GM23338 (cell line): ENCODE results near the gene HNF1B. TPM values are rescaled to one million over a fixed set of nuclear protein-coding genes. Genes with fewer than 3 reads are reported as not detected.

ENCODE experiments used
- ATAC-seq: fragments of 200-7000 bp; cut with Tn5 transposase; 3 replicates; pipeline ENCODE4 v1.9.1; 2020
- DNase-seq: peaks from one replicate; pipeline ENCODE4 v3.0.0-alpha.2; 2015; ENCODE audit warnings: low spot score
- H2AFZ ChIP-seq: fragments of 200-600 bp; sonication (generic); 2 replicates; pipeline ENCODE4 v1.8.0; 2016; ENCODE audit warnings: antibody characterized with exemption, mild to moderate bottlenecking, moderate library complexity
- H3F3A ChIP-seq: fragments of 200-600 bp; sonication (generic); replicated peaks from 2 replicates; pipeline ENCODE4 v1.8.0; 2017; ENCODE audit warnings: antibody characterized with exemption, mixed run types, low read depth
- H3K27ac ChIP-seq: fragments of 200-600 bp; sonication (generic); 2 replicates; pipeline ENCODE4 v1.6.1; 2016; ENCODE audit warnings: low read depth
- H3K27me3 ChIP-seq: fragments of 200-600 bp; sonication (generic); 2 replicates; pipeline ENCODE4 v1.8.0; 2016; ENCODE audit warnings: mild to moderate bottlenecking, mixed run types, moderate library complexity; ENCODE audit not compliant: insufficient read depth
- H3K36me3 ChIP-seq: fragments of 200-600 bp; sonication (generic); 2 replicates; pipeline ENCODE4 v1.8.0; 2016; ENCODE audit warnings: mild to moderate bottlenecking; ENCODE audit not compliant: insufficient read depth
- H3K4me1 ChIP-seq: fragments of 200-600 bp; sonication (generic); 2 replicates; pipeline ENCODE4 v1.8.0; 2016; ENCODE audit warnings: mild to moderate bottlenecking, moderate library complexity; ENCODE audit not compliant: insufficient read depth
- H3K4me2 ChIP-seq: fragments of 200-600 bp; sonication (generic); 2 replicates; pipeline ENCODE4 v1.7.1; 2017; ENCODE audit warnings: mixed run types
- H3K4me3 ChIP-seq: fragments of 200-600 bp; sonication (generic); 2 replicates; pipeline ENCODE4 v1.6.1; 2016; ENCODE audit warnings: mixed run types
- H3K79me2 ChIP-seq: fragments of 200-600 bp; sonication (generic); replicated peaks from 2 replicates; pipeline ENCODE4 v1.8.0; 2017; ENCODE audit warnings: mild to moderate bottlenecking; ENCODE audit not compliant: insufficient read depth
- H3K9me2 ChIP-seq: fragments of 200-600 bp; sonication (generic); 2 replicates; pipeline ENCODE4 v1.8.0; 2017; ENCODE audit not compliant: insufficient read depth
- H4K20me1 ChIP-seq: fragments of 200-600 bp; sonication (generic); replicated peaks from 2 replicates; pipeline ENCODE4 v1.8.0; 2017; ENCODE audit warnings: mild to moderate bottlenecking; ENCODE audit not compliant: insufficient read depth
- H3K27ac Mint-ChIP-seq: 2 replicates; pipeline ENCODE4 v1.8.0; 2020; ENCODE audit warnings: inconsistent platforms, mild to moderate bottlenecking, moderate library complexity, mixed read lengths
- H3K27me3 Mint-ChIP-seq: 3 replicates; pipeline ENCODE4 v1.8.0; 2022; ENCODE audit warnings: low read depth, mild to moderate bottlenecking, moderate library complexity, mixed read lengths, inconsistent platforms; ENCODE audit not compliant: insufficient read depth, poor library complexity
- H3K36me3 Mint-ChIP-seq: 3 replicates; pipeline ENCODE4 v1.8.0; 2021; ENCODE audit warnings: low read depth, mild to moderate bottlenecking, inconsistent platforms, moderate library complexity, mixed read lengths
- H3K4me1 Mint-ChIP-seq: 3 replicates; pipeline ENCODE4 v1.8.0; 2020; ENCODE audit warnings: mild to moderate bottlenecking, inconsistent platforms, mixed read lengths
- H3K4me3 Mint-ChIP-seq: 3 replicates; pipeline ENCODE4 v1.8.0; 2021; ENCODE audit warnings: moderate library complexity, mild to moderate bottlenecking, inconsistent platforms, mixed read lengths
- H3K9me3 Mint-ChIP-seq: 3 replicates; pipeline ENCODE4 v1.8.0; 2020; ENCODE audit warnings: moderate library complexity, mild to moderate bottlenecking, inconsistent platforms, mixed read lengths
- CTCF ChIP-seq, 2 experiments: fragments of 200-600 bp in 1 of 2; sonication (generic) in 1 of 2; conservative IDR thresholded peaks; 2 replicates each; pipeline versions ENCODE4 v1.5.1 to v1.6.1; 2016 to 2017; ENCODE audit warnings: antibody characterized with exemption in 2 of 2, low read depth in 2 of 2, mild to moderate bottlenecking in 2 of 2, moderate library complexity in 1 of 2
- JUNB ChIP-seq: IDR thresholded peaks from one replicate; pipeline ENCODE4 v1.6.1; 2016; ENCODE audit warnings: antibody characterized with exemption; ENCODE audit not compliant: unreplicated experiment
- ZNF114 ChIP-seq: fragments of 250-450 bp; sonication (Bioruptor Pico); IDR thresholded peaks from 2 replicates; pipeline ENCODE4 v1.5.0; 2020; ENCODE audit warnings: mild to moderate bottlenecking, moderate library complexity
- polyA plus RNA-seq: library from polyadenylated mRNA; unstranded; fragments of >200 nt; fragmentation: Nextera tagmentation; extraction: Ambion mirVana; gene quantifications from 2 replicates; pipeline ENCODE4 v1.2.1, GENCODE V29; 2016
- total RNA-seq: library from RNA; depleted of rRNA; stranded (reverse); fragments of >200 nt; shearing (Covaris generic); gene quantifications from 2 replicates; pipeline ENCODE4 v1.2.3, GENCODE V29; 2014
- TF ChIP-seq, protein P1 (sequence below): fragments of 250-450 bp; sonication (Bioruptor Pico); IDR thresholded peaks from 2 replicates; pipeline ENCODE4 v1.5.0; 2020; ENCODE audit warnings: mild to moderate bottlenecking, moderate library complexity

HNF1B gene
- total and polyA plus RNA-seq, 2 experiments from 2014 or later = 0.07 to 0.19 TPM

DNA sequence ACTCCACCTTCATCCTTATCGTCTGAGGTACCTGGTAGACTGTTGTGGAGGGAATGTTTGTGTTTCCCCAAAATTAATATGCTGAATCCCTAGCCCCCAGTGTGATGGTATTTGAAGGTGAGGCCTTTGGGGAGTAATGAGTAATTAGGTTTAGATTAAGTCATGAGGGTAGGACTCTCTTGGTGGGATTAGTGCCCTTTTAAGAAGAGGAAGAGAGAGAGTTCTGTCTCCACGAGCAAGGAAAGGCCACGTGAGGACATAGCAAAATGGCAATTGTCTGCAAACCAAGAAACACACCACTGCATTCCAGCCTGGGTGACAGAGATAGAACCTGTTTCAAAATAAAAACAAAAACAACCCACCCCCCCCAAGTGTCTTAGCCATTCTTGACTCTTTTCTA lies 80.6 kb downstream of the HNF1B start (continued):
- TF ChIP-seq, protein P1, sequence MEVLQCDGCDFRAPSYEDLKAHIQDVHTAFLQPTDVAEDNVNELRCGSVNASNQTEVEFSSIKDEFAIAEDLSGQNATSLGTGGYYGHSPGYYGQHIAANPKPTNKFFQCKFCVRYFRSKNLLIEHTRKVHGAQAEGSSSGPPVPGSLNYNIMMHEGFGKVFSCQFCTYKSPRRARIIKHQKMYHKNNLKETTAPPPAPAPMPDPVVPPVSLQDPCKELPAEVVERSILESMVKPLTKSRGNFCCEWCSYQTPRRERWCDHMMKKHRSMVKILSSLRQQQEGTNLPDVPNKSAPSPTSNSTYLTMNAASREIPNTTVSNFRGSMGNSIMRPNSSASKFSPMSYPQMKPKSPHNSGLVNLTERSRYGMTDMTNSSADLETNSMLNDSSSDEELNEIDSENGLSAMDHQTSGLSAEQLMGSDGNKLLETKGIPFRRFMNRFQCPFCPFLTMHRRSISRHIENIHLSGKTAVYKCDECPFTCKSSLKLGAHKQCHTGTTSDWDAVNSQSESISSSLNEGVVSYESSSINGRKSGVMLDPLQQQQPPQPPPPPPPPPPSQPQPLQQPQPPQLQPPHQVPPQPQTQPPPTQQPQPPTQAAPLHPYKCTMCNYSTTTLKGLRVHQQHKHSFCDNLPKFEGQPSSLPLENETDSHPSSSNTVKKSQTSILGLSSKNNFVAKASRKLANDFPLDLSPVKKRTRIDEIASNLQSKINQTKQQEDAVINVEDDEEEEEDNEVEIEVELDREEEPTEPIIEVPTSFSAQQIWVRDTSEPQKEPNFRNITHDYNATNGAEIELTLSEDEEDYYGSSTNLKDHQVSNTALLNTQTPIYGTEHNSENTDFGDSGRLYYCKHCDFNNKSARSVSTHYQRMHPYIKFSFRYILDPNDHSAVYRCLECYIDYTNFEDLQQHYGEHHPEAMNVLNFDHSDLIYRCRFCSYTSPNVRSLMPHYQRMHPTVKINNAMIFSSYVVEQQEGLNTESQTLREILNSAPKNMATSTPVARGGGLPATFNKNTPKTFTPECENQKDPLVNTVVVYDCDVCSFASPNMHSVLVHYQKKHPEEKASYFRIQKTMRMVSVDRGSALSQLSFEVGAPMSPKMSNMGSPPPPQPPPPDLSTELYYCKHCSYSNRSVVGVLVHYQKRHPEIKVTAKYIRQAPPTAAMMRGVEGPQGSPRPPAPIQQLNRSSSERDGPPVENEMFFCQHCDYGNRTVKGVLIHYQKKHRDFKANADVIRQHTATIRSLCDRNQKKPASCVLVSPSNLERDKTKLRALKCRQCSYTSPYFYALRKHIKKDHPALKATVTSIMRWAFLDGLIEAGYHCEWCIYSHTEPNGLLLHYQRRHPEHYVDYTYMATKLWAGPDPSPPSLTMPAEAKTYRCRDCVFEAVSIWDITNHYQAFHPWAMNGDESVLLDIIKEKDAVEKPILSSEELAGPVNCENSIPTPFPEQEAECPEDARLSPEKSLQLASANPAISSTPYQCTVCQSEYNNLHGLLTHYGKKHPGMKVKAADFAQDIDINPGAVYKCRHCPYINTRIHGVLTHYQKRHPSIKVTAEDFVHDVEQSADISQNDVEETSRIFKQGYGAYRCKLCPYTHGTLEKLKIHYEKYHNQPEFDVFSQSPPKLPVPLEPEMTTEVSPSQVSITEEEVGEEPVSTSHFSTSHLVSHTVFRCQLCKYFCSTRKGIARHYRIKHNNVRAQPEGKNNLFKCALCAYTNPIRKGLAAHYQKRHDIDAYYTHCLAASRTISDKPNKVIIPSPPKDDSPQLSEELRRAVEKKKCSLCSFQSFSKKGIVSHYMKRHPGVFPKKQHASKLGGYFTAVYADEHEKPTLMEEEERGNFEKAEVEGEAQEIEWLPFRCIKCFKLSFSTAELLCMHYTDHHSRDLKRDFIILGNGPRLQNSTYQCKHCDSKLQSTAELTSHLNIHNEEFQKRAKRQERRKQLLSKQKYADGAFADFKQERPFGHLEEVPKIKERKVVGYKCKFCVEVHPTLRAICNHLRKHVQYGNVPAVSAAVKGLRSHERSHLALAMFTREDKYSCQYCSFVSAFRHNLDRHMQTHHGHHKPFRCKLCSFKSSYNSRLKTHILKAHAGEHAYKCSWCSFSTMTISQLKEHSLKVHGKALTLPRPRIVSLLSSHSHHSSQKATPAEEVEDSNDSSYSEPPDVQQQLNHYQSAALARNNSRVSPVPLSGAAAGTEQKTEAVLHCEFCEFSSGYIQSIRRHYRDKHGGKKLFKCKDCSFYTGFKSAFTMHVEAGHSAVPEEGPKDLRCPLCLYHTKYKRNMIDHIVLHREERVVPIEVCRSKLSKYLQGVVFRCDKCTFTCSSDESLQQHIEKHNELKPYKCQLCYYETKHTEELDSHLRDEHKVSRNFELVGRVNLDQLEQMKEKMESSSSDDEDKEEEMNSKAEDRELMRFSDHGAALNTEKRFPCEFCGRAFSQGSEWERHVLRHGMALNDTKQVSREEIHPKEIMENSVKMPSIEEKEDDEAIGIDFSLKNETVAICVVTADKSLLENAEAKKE (CRISPR knock-in tag) = no peak
- TF ChIP-seq ZNF114 (CRISPR knock-in tag) (no peak), JUNB (no peak)

GRCh38 chr17:37662353-37662752 lies 82.5 kb downstream of the HNF1B start:
- Histone ChIP-seq H3K4me2 (0 out of 2 replicates have a peak overlapping the region, but pooled peaks have one; percentile 23), H2AFZ (peak overlapping the region; percentile 19; the same call in 1 of the 2 replicates)
- peak; percentile 71 for ATAC-seq

More at GRCh38 chr17:37662353-37662752, 82.5 kb downstream of the HNF1B start:
- TF ChIP-seq CTCF (conservative IDR thresholded peaks at IDR 0.05; ENCODE audit: low read depth in 2 of 2) = no peak
- TF ChIP-seq, protein P1 (CRISPR knock-in tag) = 0 out of 2 replicates have a peak, but pooled peaks have one; percentile 28
- H3K4me1 ChIP-seq = peaks cover 20% of the 10 kb centered on the region
- H3K79me2 ChIP-seq = no peaks in the 10 kb centered on the region
- H3K27ac ChIP-seq = no peak overlapping the region
- Mint-ChIP-seq H3K27ac (no peak overlapping the region), H3K9me3 (no peaks in the 10 kb centered on the region), H3K4me3 (no peak overlapping the region), H3K27me3 (no peaks in the 10 kb centered on the region), H3K4me1 (peaks cover 22% of the 10 kb centered on the region), H3K36me3 (no peaks in the 10 kb centered on the region)
- peak; percentile 32 for DNase-seq
- H3K4me3 ChIP-seq = no peak overlapping the region
- H3K9me2 ChIP-seq = no peaks in the 10 kb centered on the region
- H3F3A ChIP-seq = no peaks in the 10 kb centered on the region
- no peaks in the 10 kb centered on the region for H3K27me3 ChIP-seq
- H3K36me3 ChIP-seq = no peaks in the 10 kb centered on the region
- no peaks in the 10 kb centered on the region for H4K20me1 ChIP-seq
